GM12878 (cell line): ENCODE data around the gene GPER1. TPM values are rescaled to one million over a fixed set of nuclear protein-coding genes. Genes with fewer than 3 reads are reported as not detected.

Experiments used
- ATAC-seq: fragments of 200-7000 bp; cut with Tn5 transposase; 3 replicates; pipeline ENCODE4 v1.9.1; 2020; ENCODE audit warnings: mild to moderate bottlenecking, moderate library complexity
- BruUV-seq: library from RNA; stranded (reverse); fragments of 400-500 nt; replicated peaks from 2 replicates; lab custom pipeline; 2021; lab: Mats Ljungman, UMichigan
- CTCF ChIA-PET: fragments of 300-600 bp; sonication (Branson Sonifier 250); formaldehyde crosslinking; extraction: SDS; loops from one replicate; lab custom pipeline; 2021; ENCODE audit warnings: inconsistent platforms; lab: Yijun Ruan, JAX
- POLR2A ChIA-PET: fragments of 350-600 bp; formaldehyde crosslinking; extraction: SDS; loops from one replicate; lab custom pipeline; 2021; ENCODE audit warnings: inconsistent platforms; lab: Charles Lee
- RAD21 ChIA-PET: fragments of 300-600 bp; sonication (Branson Sonifier 250); formaldehyde crosslinking; loops from one replicate; lab custom pipeline; 2023; ENCODE audit warnings: antibody characterized with exemption; ENCODE audit not compliant: unreplicated experiment; lab: Charles Lee
- SMC1A ChIA-PET: fragments of 300-600 bp; sonication (Branson Sonifier 250); formaldehyde crosslinking; loops from one replicate; lab custom pipeline; 2023; ENCODE audit not compliant: unreplicated experiment, uncharacterized antibody; lab: Charles Lee
- DNase-seq: peaks from one replicate; pipeline ENCODE4 v3.0.0-alpha.2; 2011; ENCODE audit warnings: low read depth, low spot score
- FAIRE-seq: peaks from 3 replicates; lab custom pipeline; 2011; peaks lifted over from hg19 to GRCh38; lab: Jason Lieb, UNC
- H2AFZ ChIP-seq: 2 replicates; pipeline ENCODE4 v1.6.0; 2011; ENCODE audit warnings: low read depth, low read length, control low read depth; ENCODE audit not compliant: control insufficient read depth
- H3K27ac ChIP-seq: 2 replicates; pipeline ENCODE4 v1.5.1; 2011; ENCODE audit warnings: control low read depth; ENCODE audit not compliant: control insufficient read depth, insufficient read depth
- H3K27me3 ChIP-seq, 2 experiments: replicated peaks in 1 of 2; 2 replicates each; pipeline versions ENCODE4 v1.6.0 to v1.6.1; 2011; ENCODE audit warnings: low read length in 1 of 2; ENCODE audit not compliant: control insufficient read depth in 2 of 2, insufficient read depth in 2 of 2
- H3K36me3 ChIP-seq, 2 experiments: 2 replicates each; pipeline ENCODE4 v1.5.1; 2011; ENCODE audit warnings: low read length in 1 of 2; ENCODE audit not compliant: control insufficient read depth in 2 of 2, insufficient read depth in 2 of 2
- H3K4me1 ChIP-seq: 2 replicates; pipeline ENCODE4 v1.6.1; 2011; ENCODE audit warnings: mild to moderate bottlenecking, low read length, moderate library complexity, mixed read lengths; ENCODE audit not compliant: control insufficient read depth, insufficient read depth
- H3K4me2 ChIP-seq: 2 replicates; pipeline ENCODE4 v1.6.0; 2011; ENCODE audit warnings: control low read depth; ENCODE audit not compliant: control insufficient read depth, insufficient read depth
- H3K4me3 ChIP-seq: fragments of 200-600 bp; sonication (generic); 2 replicates; pipeline ENCODE4 v1.5.1; 2016
- H3K79me2 ChIP-seq: 2 replicates; pipeline ENCODE4 v1.6.0; 2011; ENCODE audit warnings: low read length; ENCODE audit not compliant: control insufficient read depth, insufficient read depth
- H3K9ac ChIP-seq: 2 replicates; pipeline ENCODE4 v1.8.0; 2011; ENCODE audit warnings: low read length, control low read depth, mixed read lengths; ENCODE audit not compliant: control insufficient read depth, insufficient read depth
- H3K9me3 ChIP-seq: replicated peaks from 3 replicates; pipeline ENCODE4 v1.5.1; 2011; ENCODE audit warnings: mild to moderate bottlenecking, low read length; ENCODE audit not compliant: control insufficient read depth, insufficient read depth
- H4K20me1 ChIP-seq: 2 replicates; pipeline ENCODE4 v1.6.0; 2011; ENCODE audit not compliant: control insufficient read depth, insufficient read depth
- ATF3 ChIP-seq: IDR thresholded peaks from 2 replicates; pipeline ENCODE4 v1.6.1; 2011; ENCODE audit warnings: low read depth, mild to moderate bottlenecking, low read length, moderate library complexity, borderline replicate concordance; ENCODE audit errors: extremely low read depth
- BCL11A ChIP-seq: IDR thresholded peaks from 2 replicates; pipeline ENCODE4 v1.6.1; 2011; ENCODE audit warnings: low read depth, low read length
- BCLAF1 ChIP-seq: fragments of 450-650 bp; IDR thresholded peaks from 2 replicates; pipeline ENCODE4 v1.6.1; 2017; ENCODE audit warnings: antibody characterized with exemption, mild to moderate bottlenecking, moderate library complexity
- CREB1 ChIP-seq: IDR thresholded peaks from 2 replicates; pipeline ENCODE4 v1.6.1; 2012; ENCODE audit warnings: low read depth, mild to moderate bottlenecking, inconsistent platforms
- CTCF ChIP-seq, 3 experiments: IDR thresholded peaks in 2 of 3; conservative IDR thresholded peaks in 1 of 3; 2 replicates each; pipeline ENCODE4 v1.5.1; 2011; ENCODE audit warnings: low read depth in 3 of 3, low read length in 3 of 3, mild to moderate bottlenecking in 3 of 3, control low read depth in 2 of 3, moderate library complexity in 2 of 3, inconsistent platforms in 1 of 3, mixed read lengths in 1 of 3; ENCODE audit not compliant: control insufficient read depth in 2 of 3, insufficient read depth in 1 of 3; ENCODE audit errors: extremely low read depth in 1 of 3
- E4F1 ChIP-seq: fragments of 450-650 bp; IDR thresholded peaks from 2 replicates; pipeline ENCODE4 v1.6.1; 2018; ENCODE audit warnings: borderline replicate concordance, mild to moderate bottlenecking; ENCODE audit not compliant: partially characterized antibody
- NFYA ChIP-seq: IDR thresholded peaks from 2 replicates; pipeline ENCODE4 v1.6.1; 2011; ENCODE audit warnings: low read depth, mild to moderate bottlenecking, low read length, improper control_type of control experiment, borderline replicate concordance
- POU2F2 ChIP-seq: IDR thresholded peaks from 3 replicates; pipeline ENCODE4 v1.6.1; 2011; ENCODE audit warnings: low read depth, mild to moderate bottlenecking, low read length, borderline replicate concordance
- SIN3A ChIP-seq: IDR thresholded peaks from 2 replicates; pipeline ENCODE4 v1.6.1; 2012; ENCODE audit warnings: low read depth, low read length, improper control_type of control experiment
- WGBS: methylation state at CpG from one replicate; pipeline ENCODE4 v1.1.6; 2016; ENCODE audit warnings: low lambda C conversion rate; ENCODE audit not compliant: insufficient replicate concordance, insufficient coverage; ENCODE audit errors: missing lambda C conversion rate; 5-methylcytosine and 5-hydroxymethylcytosine counted together
- in situ Hi-C: fragments of 300-500 bp; cut with MboI; formaldehyde crosslinking; loops from 9 replicates; pipeline ENCODE4 v1.14.3; 2018; ENCODE audit warnings: mixed read lengths
- intact Hi-C: fragments of 100-400 bp; cut with micrococcal nuclease; formaldehyde crosslinking; loops from one replicate; pipeline ENCODE4 v1.14.2; 2022; ENCODE audit not compliant: unreplicated experiment
- polyA plus RNA-seq, 11 experiments: library from polyadenylated mRNA; depleted of rRNA in 4 of 11; unstranded in 6 of 11; stranded (reverse) in 5 of 11; fragments of >200 nt; fragmentation: Nextera tagmentation in 4 of 11; fragmentation: Illumina TruSeq in 1 of 11; extraction: Ambion mirVana in 4 of 11; extraction: Trizol in 1 of 11; gene quantifications; 1 replicate in 1 of 11; 2 replicates in 10 of 11; pipeline versions ENCODE4 v1.2.1 to v1.2.3, GENCODE V29; 2011 to 2016; ENCODE audit warnings: inconsistent platforms in 2 of 11, missing spikeins in 2 of 11, low read depth in 1 of 11
- total RNA-seq, 4 experiments: library from RNA; depleted of rRNA in 3 of 4; stranded (reverse); fragments of >200 nt in 3 of 4; fragmentation: Illumina TruSeq in 1 of 4; extraction: Trizol in 1 of 4; gene quantifications; 2 replicates each; pipeline versions ENCODE4 v1.2.1 to v1.2.3, GENCODE V29; 2013 to 2021

The GPER1 gene
- total and polyA plus RNA-seq, 10 of the 15 experiments (the other 5 are each of a cell fraction or from before 2014, with no cell fraction given) = 0.03 to 6.5 (median 2.6) TPM

GRCh38 chr7:1050956-1051690 lies 36.8 kb upstream of the GPER1 start:
- intact Hi-C loops (no loop called here), in situ Hi-C loops (no loop called here)
- Histone ChIP-seq H3K36me3 (no peaks in the 10 kb centered on the region; a peak in 2 of 4 replicates), H2AFZ (no peak overlapping the region), H3K4me2 (no peak overlapping the region), H3K4me1 (peaks cover 4% of the 10 kb centered on the region; the same call in 1 of the 2 replicates), H3K27ac (no peak overlapping the region), H3K4me3 (no peak overlapping the region), H3K9ac (no peak overlapping the region), H3K9me3 (no peaks in the 10 kb centered on the region), H4K20me1 (no peaks in the 10 kb centered on the region), H3K79me2 (no peaks in the 10 kb centered on the region), H3K27me3 (no peaks in the 10 kb centered on the region)
- FAIRE-seq = no peak
- ChIA-PET CTCF (no interaction called here), RAD21 (no interaction called here), POLR2A (no interaction called here), SMC1A (no interaction called here)
- ATAC-seq = no peak
- DNase-seq = no peak
- WGBS = 94% methylated on average over 19 of the region's 22 CpGs
- TF ChIP-seq CREB1 = no peak
- no peak for TF ChIP-seq ATF3
- no peak for TF ChIP-seq BCL11A
- no peak for TF ChIP-seq NFYA
- TF ChIP-seq CTCF (IDR thresholded peaks at IDR 0.05 in 2 of 3, conservative IDR thresholded peaks at IDR 0.05 in 1 of 3; ENCODE audit: control insufficient read depth in 2 of 3, extremely low read depth in 1 of 3, insufficient read depth in 1 of 3, low read depth in 3 of 3, low read length in 3 of 3) = no peak
- TF ChIP-seq E4F1 = no peak
- no peak for TF ChIP-seq BCLAF1
- TF ChIP-seq SIN3A = no peak
- TF ChIP-seq POU2F2 = no peak
- BruUV-seq = no TSS peak
